Naive thymus-derived CD8-positive, alpha-beta T cell (primary cell): Measurements from ENCODE around the gene HS2ST1. TPM values are rescaled to one million over a fixed set of nuclear protein-coding genes. Genes with fewer than 3 reads are reported as not detected.

Experiments used
- ATAC-seq, 2 donors: fragments of 150-1000 bp; cut with Tn5 transposase in 1 of 2; sonication (Bioruptor Pico), chemical (Tn5 transposase) in 1 of 2; 1 replicate in 1 of 2; 2 replicates in 1 of 2; pipeline ENCODE4 v1.10.0; 2021; ENCODE audit warnings: mild to moderate bottlenecking in 2 of 2, moderate library complexity in 2 of 2
- POLR2A ChIA-PET: fragments of 350-600 bp; sonication (Branson Sonifier 250); formaldehyde crosslinking; loops from one replicate; lab custom pipeline; 2021; ENCODE audit warnings: antibody characterized with exemption; lab: Charles Lee
- DNase-seq, 10 donors: peaks; one replicate each; pipeline versions ENCODE4 v3.0.0 to v3.0.0-alpha.2; 2020 to 2022
- H3K27ac Mint-ChIP-seq, 10 donors: one replicate each; pipeline ENCODE4 v1.8.0; 2020 to 2022; ENCODE audit warnings: mild to moderate bottlenecking in 10 of 10, mixed read lengths in 10 of 10, moderate library complexity in 4 of 10, inconsistent platforms in 1 of 10
- H3K27me3 Mint-ChIP-seq, 5 donors: one replicate each; pipeline ENCODE4 v1.8.0; 2021 to 2022; ENCODE audit warnings: mixed read lengths in 5 of 5
- H3K36me3 Mint-ChIP-seq, 3 donors: one replicate each; pipeline ENCODE4 v1.8.0; 2020 to 2022; ENCODE audit warnings: mixed read lengths in 3 of 3, mild to moderate bottlenecking in 2 of 3, inconsistent platforms in 1 of 3
- H3K4me1 Mint-ChIP-seq, 4 donors: one replicate each; pipeline ENCODE4 v1.8.0; 2021 to 2022; ENCODE audit warnings: mixed read lengths in 4 of 4
- H3K4me3 Mint-ChIP-seq, 10 donors: one replicate each; pipeline ENCODE4 v1.8.0; 2020 to 2022; ENCODE audit warnings: mild to moderate bottlenecking in 10 of 10, mixed read lengths in 10 of 10, moderate library complexity in 6 of 10, inconsistent platforms in 1 of 10
- H3K9me3 Mint-ChIP-seq, 9 donors: one replicate each; pipeline ENCODE4 v1.8.0; 2020 to 2022; ENCODE audit warnings: mixed read lengths in 9 of 9, mild to moderate bottlenecking in 3 of 9, inconsistent platforms in 1 of 9, moderate library complexity in 1 of 9
- polyA plus RNA-seq, 3 donors: library from polyadenylated mRNA; unstranded; fragments of 300-500 nt; fragmentation: Illumina TruSeq; gene quantifications; one replicate each; pipeline ENCODE4 v1.2.3, GENCODE V29; 2021
- total RNA-seq, 8 experiments: library from RNA in 2 of 8; stranded (reverse) in 2 of 8; gene quantifications; one replicate each; pipeline ENCODE4 v1.2.3 and lab custom pipeline; 2021 to 2026

Gene HS2ST1
- total and polyA plus RNA-seq, 5 experiments from 2014 or later = 7.1 to 14.4 (median 10.6) TPM

GRCh38 chr1:87127581-87127980 is 213.1 kb downstream of the HS2ST1 start:
- Mint-ChIP-seq H3K27me3 (peaks cover 10 to 57% (median 31%) of the 10 kb centered on the region in 5 donors), H3K9me3 (no peaks in the 10 kb centered on the region), H3K36me3 (no peaks in the 10 kb centered on the region), H3K4me1 (peaks cover 7 to 12% (median 7%) of the 10 kb centered on the region in 4 donors), H3K27ac (no peak overlapping the region), H3K4me3 (no peak overlapping the region)
- DNase-seq (no peak), ATAC-seq (no peak)
- POLR2A ChIA-PET = no interaction called here

- no peak overlapping the region for H3K27ac Mint-ChIP-seq
- no peak overlapping the region for H3K4me3 Mint-ChIP-seq
- H3K27me3 Mint-ChIP-seq = peaks cover 13 to 59% (median 35%) of the 10 kb centered on the region in 5 donors
- DNase-seq = no peak
- peaks cover 9 to 15% (median 10%) of the 10 kb centered on the region in 4 donors for H3K4me1 Mint-ChIP-seq
- H3K36me3 Mint-ChIP-seq = no peaks in the 10 kb centered on the region
- H3K9me3 Mint-ChIP-seq = no peaks in the 10 kb centered on the region
- no peak for ATAC-seq
- POLR2A ChIA-PET = no interaction called here
These were observed 214.6 kb downstream of the HS2ST1 start for GRCh38 chr1:87129038-87129437.

GRCh38 chr1:87129606-87130005 is 215.2 kb downstream of the HS2ST1 start:
- ATAC-seq (no peak), DNase-seq (no peak)
- Mint-ChIP-seq H3K4me3 (peak overlapping the region in 1 of 10 donors; percentile 24), H3K27ac (peak overlapping the region in 2 of 10 donors; percentile 13 to 47), H3K27me3 (peaks cover 13 to 54% (median 32%) of the 10 kb centered on the region in 5 donors), H3K36me3 (no peaks in the 10 kb centered on the region), H3K4me1 (peaks cover 9 to 15% (median 10%) of the 10 kb centered on the region in 4 donors), H3K9me3 (no peaks in the 10 kb centered on the region)
- POLR2A ChIA-PET = no interaction called here

- Mint-ChIP-seq H3K4me1 (peaks cover 9 to 15% (median 10%) of the 10 kb centered on the region in 4 donors), H3K36me3 (no peaks in the 10 kb centered on the region), H3K27me3 (peaks cover 13 to 57% (median 32%) of the 10 kb centered on the region in 5 donors), H3K9me3 (no peaks in the 10 kb centered on the region), H3K27ac (no peak overlapping the region), H3K4me3 (peak overlapping the region in 1 of 10 donors; percentile 5)
- no peak for DNase-seq
- ATAC-seq = no peak
- POLR2A ChIA-PET = no interaction called here
These were observed 216.0 kb downstream of the HS2ST1 start for GRCh38 chr1:87130438-87130837.

- Mint-ChIP-seq H3K9me3 (no peaks in the 10 kb centered on the region), H3K27me3 (peaks cover 11 to 62% (median 27%) of the 10 kb centered on the region in 5 donors), H3K36me3 (no peaks in the 10 kb centered on the region), H3K27ac (peak overlapping the region in 4 of 10 donors; percentile 12 to 76 (median 72)), H3K4me3 (peak overlapping the region; percentile 79 to 89 (median 86)), H3K4me1 (peaks cover 9 to 15% (median 10%) of the 10 kb centered on the region in 4 donors)
- POLR2A ChIA-PET = no interaction called here
- DNase-seq (peak; percentile 37 to 81 (median 70)), ATAC-seq (peak; percentile 89 to 98)
These were observed 217.4 kb downstream of the HS2ST1 start for GRCh38 chr1:87131809-87132283.

- peak in 1 of 10 donors; percentile 11 for DNase-seq
- peaks cover 11 to 61% (median 26%) of the 10 kb centered on the region in 5 donors for H3K27me3 Mint-ChIP-seq
- POLR2A ChIA-PET = no interaction called here
- peak overlapping the region; percentile 79 to 89 (median 86) for H3K4me3 Mint-ChIP-seq
- H3K27ac Mint-ChIP-seq = peak overlapping the region in 4 of 10 donors; percentile 11 to 76 (median 30)
- ATAC-seq = peak; percentile 41 to 60
- H3K9me3 Mint-ChIP-seq = no peaks in the 10 kb centered on the region
- H3K4me1 Mint-ChIP-seq = peaks cover 9 to 15% (median 10%) of the 10 kb centered on the region in 4 donors
- no peaks in the 10 kb centered on the region for H3K36me3 Mint-ChIP-seq
These were observed 217.9 kb downstream of the HS2ST1 start for GRCh38 chr1:87132284-87132870.

- Mint-ChIP-seq H3K27ac (no peak overlapping the region), H3K4me3 (peak overlapping the region in 2 of 10 donors; percentile 44 to 54), H3K36me3 (no peaks in the 10 kb centered on the region), H3K27me3 (peaks cover 8 to 45% (median 27%) of the 10 kb centered on the region in 5 donors), H3K4me1 (peaks cover 10 to 15% (median 11%) of the 10 kb centered on the region in 4 donors), H3K9me3 (no peaks in the 10 kb centered on the region)
- ATAC-seq (no peak), DNase-seq (no peak)
- POLR2A ChIA-PET = no interaction called here
These were observed 219.6 kb downstream of the HS2ST1 start for GRCh38 chr1:87134061-87134460.

GRCh38 chr1:87134625-87135328 is 220.3 kb downstream of the HS2ST1 start:
- H3K9me3 Mint-ChIP-seq = no peaks in the 10 kb centered on the region
- H3K4me3 Mint-ChIP-seq = no peak overlapping the region
- POLR2A ChIA-PET = no interaction called here
- peaks cover 10 to 15% (median 11%) of the 10 kb centered on the region in 4 donors for H3K4me1 Mint-ChIP-seq
- H3K27me3 Mint-ChIP-seq = peaks cover 4 to 37% (median 20%) of the 10 kb centered on the region in 5 donors
- no peak for ATAC-seq
- no peak for DNase-seq
- no peak overlapping the region for H3K27ac Mint-ChIP-seq
- H3K36me3 Mint-ChIP-seq = peaks cover 0 to 1% (median 0%) of the 10 kb centered on the region in 3 donors

GRCh38 chr1:87135329-87135712 is 220.9 kb downstream of the HS2ST1 start:
- H3K4me3 Mint-ChIP-seq = no peak overlapping the region
- H3K36me3 Mint-ChIP-seq = peaks cover 0 to 2% (median 0%) of the 10 kb centered on the region in 3 donors
- POLR2A ChIA-PET = no interaction called here
- H3K27me3 Mint-ChIP-seq = peaks cover 4 to 32% (median 16%) of the 10 kb centered on the region in 5 donors
- H3K27ac Mint-ChIP-seq = no peak overlapping the region
- DNase-seq (no peak), ATAC-seq (no peak)
- peaks cover 10 to 15% (median 11%) of the 10 kb centered on the region in 4 donors for H3K4me1 Mint-ChIP-seq
- H3K9me3 Mint-ChIP-seq = no peaks in the 10 kb centered on the region

GRCh38 chr1:87136607-87137341 is 222.3 kb downstream of the HS2ST1 start:
- peaks cover 0 to 2% (median 0%) of the 10 kb centered on the region in 3 donors for H3K36me3 Mint-ChIP-seq
- POLR2A ChIA-PET = no interaction called here
- peaks cover 3 to 23% (median 9%) of the 10 kb centered on the region in 5 donors for H3K27me3 Mint-ChIP-seq
- H3K4me3 Mint-ChIP-seq = peak overlapping the region in 1 of 10 donors; percentile 48
- no peaks in the 10 kb centered on the region for H3K9me3 Mint-ChIP-seq
- H3K27ac Mint-ChIP-seq = no peak overlapping the region
- ATAC-seq = no peak
- H3K4me1 Mint-ChIP-seq = peaks cover 5 to 11% (median 7%) of the 10 kb centered on the region in 4 donors
- no peak for DNase-seq

- Mint-ChIP-seq H3K4me3 (no peak overlapping the region), H3K27me3 (peaks cover 4 to 17% (median 9%) of the 10 kb centered on the region in 5 donors), H3K36me3 (peaks cover 0 to 2% (median 0%) of the 10 kb centered on the region in 3 donors), H3K27ac (no peak overlapping the region), H3K9me3 (no peaks in the 10 kb centered on the region), H3K4me1 (peaks cover 4 to 7% (median 6%) of the 10 kb centered on the region in 4 donors)
- no peak for ATAC-seq
- POLR2A ChIA-PET = no interaction called here
- DNase-seq = no peak
These were observed 222.9 kb downstream of the HS2ST1 start for GRCh38 chr1:87137342-87137739.

GRCh38 chr1:87140831-87141540 is 226.6 kb downstream of the HS2ST1 start:
- no peak overlapping the region for H3K4me3 Mint-ChIP-seq
- ATAC-seq (no peak), DNase-seq (no peak)
- POLR2A ChIA-PET = no interaction called here
- peaks cover 0 to 2% (median 0%) of the 10 kb centered on the region in 4 donors for H3K4me1 Mint-ChIP-seq
- no peak overlapping the region for H3K27ac Mint-ChIP-seq
- H3K27me3 Mint-ChIP-seq = peaks cover 0 to 12% (median 4%) of the 10 kb centered on the region in 5 donors
- no peaks in the 10 kb centered on the region for H3K9me3 Mint-ChIP-seq
- peaks cover 0 to 2% (median 0%) of the 10 kb centered on the region in 3 donors for H3K36me3 Mint-ChIP-seq
